ENCODE results near the gene NPR2. TPM values are rescaled to one million over a fixed set of nuclear protein-coding genes. Genes with fewer than 3 reads are reported as not detected.

NPR2 gene
- total RNA-seq, 1 experiment from 2014 or later = 10.1 TPM

- TF ChIP-seq E2F4 (CRISPR knock-in tag; IDR thresholded peaks at IDR 0.05; ENCODE audit: borderline replicate concordance, low read depth) (no peak), RORB (CRISPR knock-in tag; IDR thresholded peaks at IDR 0.05) (no peak), CDX4 (CRISPR knock-in tag; IDR thresholded peaks at IDR 0.05; ENCODE audit: borderline replicate concordance) (no peak), AR (CRISPR knock-in tag; IDR thresholded peaks at IDR 0.05) (no peak), MAX (CRISPR knock-in tag; IDR thresholded peaks at IDR 0.05) (peak; percentile 46; the same call in 1 of the 2 replicates), GRHL2 (CRISPR knock-in tag; IDR thresholded peaks at IDR 0.05; ENCODE audit: insufficient replicate concordance, severe bottlenecking) (no peak), HMGXB4 (CRISPR knock-in tag; IDR thresholded peaks at IDR 0.05) (peak; percentile 64; the same call in 1 of the 2 replicates), ZNF232 (CRISPR knock-in tag; IDR thresholded peaks at IDR 0.05) (no peak), FOXK1 (CRISPR knock-in tag; IDR thresholded peaks at IDR 0.05) (no peak; the same call in 1 of the 2 replicates), MYBL2 (CRISPR knock-in tag; IDR thresholded peaks at IDR 0.05) (no peak), ELF4 (CRISPR knock-in tag; IDR thresholded peaks at IDR 0.05; ENCODE audit: low read depth) (no peak), PRRX2 (CRISPR knock-in tag; IDR thresholded peaks at IDR 0.05) (no peak), NFYB (CRISPR knock-in tag; conservative IDR thresholded peaks at IDR 0.05; ENCODE audit: low read depth) (no peak), NFATC4 (CRISPR knock-in tag; IDR thresholded peaks at IDR 0.05) (no peak), ATF3 (CRISPR knock-in tag; conservative IDR thresholded peaks at IDR 0.05) (no peak), USF1 (CRISPR knock-in tag; IDR thresholded peaks at IDR 0.05) (peak; percentile 60; the same call in 1 of the 2 replicates), TEAD4 (CRISPR knock-in tag; IDR thresholded peaks at IDR 0.05) (no peak), GABPB1 (CRISPR knock-in tag; IDR thresholded peaks at IDR 0.05) (peak; percentile 65; the same call in 1 of the 2 replicates), ATF1 (CRISPR knock-in tag; IDR thresholded peaks at IDR 0.05) (no peak), TEAD1 (CRISPR knock-in tag; IDR thresholded peaks at IDR 0.05) (0 out of 2 replicates have a peak, but pooled peaks have one; percentile 35), USF2 (CRISPR knock-in tag; IDR thresholded peaks at IDR 0.05) (peak; percentile 69), CBFB (CRISPR knock-in tag; IDR thresholded peaks at IDR 0.05; ENCODE audit: low read depth) (no peak), SOX15 (CRISPR knock-in tag; IDR thresholded peaks at IDR 0.05) (no peak), JUN (CRISPR knock-in tag; IDR thresholded peaks at IDR 0.05) (no peak), ZNF671 (CRISPR knock-in tag; IDR thresholded peaks at IDR 0.05) (no peak), NR2C2 (CRISPR knock-in tag; IDR thresholded peaks at IDR 0.05) (no peak), SMAD3 (CRISPR knock-in tag; IDR thresholded peaks at IDR 0.05; ENCODE audit: borderline replicate concordance) (no peak), PRDM15 (CRISPR knock-in tag; IDR thresholded peaks at IDR 0.05) (no peak)
These were observed 20.7 kb downstream of the NPR2 start, which contains the start of gene SPAG8 (continued) for GRCh38 chr9:35812025-35812602.

Data from WTC11 (cell line).